Loucy (cell line): Measurements from ENCODE around the gene JAZF1.

ENCODE experiments used
- H2AFZ ChIP-seq: fragments of 200-600 bp; sonication (generic); 2 replicates; pipeline ENCODE4 v1.6.0; 2016; ENCODE audit warnings: antibody characterized with exemption, mild to moderate bottlenecking, low read length, moderate library complexity
- H3F3A ChIP-seq: fragments of 200-600 bp; 2 replicates; pipeline ENCODE4 v1.6.0; 2016; ENCODE audit warnings: antibody characterized with exemption, low read depth, mild to moderate bottlenecking
- H3K27me3 ChIP-seq: fragments of 200-600 bp; sonication (generic); 2 replicates; pipeline ENCODE4 v1.6.1; 2014; ENCODE audit warnings: low read length, mild to moderate bottlenecking; ENCODE audit not compliant: insufficient read depth, poor library complexity, severe bottlenecking
- H3K36me3 ChIP-seq: fragments of 200-600 bp; sonication (generic); 2 replicates; pipeline ENCODE4 v1.6.1; 2016; ENCODE audit warnings: low read length; ENCODE audit not compliant: insufficient read depth
- H3K4me1 ChIP-seq: fragments of 200-600 bp; sonication (generic); 2 replicates; pipeline ENCODE4 v1.5.1; 2014; ENCODE audit warnings: low read length, mild to moderate bottlenecking; ENCODE audit not compliant: insufficient read depth, poor library complexity, severe bottlenecking
- H3K4me2 ChIP-seq: fragments of 200-600 bp; sonication (generic); 2 replicates; pipeline ENCODE4 v1.6.0; 2014; ENCODE audit warnings: antibody characterized with exemption, low read length, low read depth, mild to moderate bottlenecking; ENCODE audit not compliant: poor library complexity, severe bottlenecking
- H3K4me3 ChIP-seq: fragments of 200-600 bp; sonication (generic); 2 replicates; pipeline ENCODE4 v1.5.1; 2014; ENCODE audit warnings: low read length, mild to moderate bottlenecking, mixed read lengths; ENCODE audit not compliant: poor library complexity, severe bottlenecking
- H3K79me2 ChIP-seq: fragments of 200-600 bp; sonication (generic); 2 replicates; pipeline ENCODE4 v1.6.1; 2014; ENCODE audit warnings: low read length; ENCODE audit not compliant: insufficient read depth
- H3K9ac ChIP-seq: fragments of 200-600 bp; sonication (generic); 2 replicates; pipeline ENCODE4 v1.6.0; 2014; ENCODE audit warnings: mild to moderate bottlenecking, low read depth, low read length, moderate library complexity; ENCODE audit not compliant: poor library complexity, severe bottlenecking
- H3K9me2 ChIP-seq: fragments of 200-600 bp; sonication (generic); replicated peaks from 2 replicates; pipeline ENCODE4 v1.6.1; 2016; ENCODE audit warnings: low read depth, low read length, mixed read lengths
- H3K9me3 ChIP-seq: fragments of 200-600 bp; sonication (generic); 2 replicates; pipeline ENCODE4 v1.6.1; 2014; ENCODE audit warnings: mild to moderate bottlenecking, antibody characterized with exemption, low read length, low read depth; ENCODE audit not compliant: insufficient read depth
- H4K20me1 ChIP-seq: fragments of 200-600 bp; sonication (generic); 2 replicates; pipeline ENCODE4 v1.6.0; 2014; ENCODE audit warnings: antibody characterized with exemption, low read length, mild to moderate bottlenecking; ENCODE audit not compliant: insufficient read depth, poor library complexity, severe bottlenecking
- EZH2phosphoT487 ChIP-seq: fragments of 200-600 bp; IDR thresholded peaks from 2 replicates; pipeline ENCODE4 v1.6.1; 2018; ENCODE audit warnings: antibody characterized with exemption, mild to moderate bottlenecking, moderate library complexity, borderline replicate concordance
- TF ChIP-seq, protein P1 (sequence below): fragments of 200-600 bp; sonication (generic); conservative IDR thresholded peaks from 2 replicates; pipeline ENCODE4 v1.5.1; 2014; ENCODE audit warnings: mild to moderate bottlenecking, antibody characterized with exemption, low read length

JAZF1 gene

DNA sequence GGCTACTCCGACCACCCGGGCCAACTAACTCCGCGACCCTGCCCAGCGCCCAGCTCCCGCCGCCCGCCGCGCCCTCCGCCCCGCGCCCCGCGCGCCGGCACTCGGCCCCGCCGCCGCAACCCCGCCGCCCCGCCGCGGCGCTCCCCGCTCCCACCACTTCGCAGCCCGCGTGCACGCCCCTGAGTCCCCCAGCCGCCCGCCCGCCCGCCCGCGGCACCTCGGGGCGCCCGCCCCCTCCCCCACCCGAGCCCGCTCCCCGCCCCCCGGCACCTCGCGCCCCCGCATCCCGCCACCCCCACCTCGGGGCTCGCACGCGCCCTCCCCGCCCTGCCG lies 598 bp downstream of the JAZF1 start:
- no peaks in the 10 kb centered on the region for H3K36me3 ChIP-seq
- H3K27me3 ChIP-seq, result no peaks in the 10 kb centered on the region
- peak overlapping the region; percentile 65 for H3K9ac ChIP-seq
- peaks cover 48% of the 10 kb centered on the region for H3K4me1 ChIP-seq
- H3F3A ChIP-seq, result peaks cover 18% of the 10 kb centered on the region
- H2AFZ ChIP-seq, result 0 out of 2 replicates have a peak overlapping the region, but pooled peaks have one; percentile 85
- H3K4me2 ChIP-seq, result no peak overlapping the region
- H3K9me2 ChIP-seq, result no peaks in the 10 kb centered on the region
- H3K9me3 ChIP-seq, result no peaks in the 10 kb centered on the region
- H4K20me1 ChIP-seq, result peaks cover 7% of the 10 kb centered on the region
- TF ChIP-seq, protein P1, sequence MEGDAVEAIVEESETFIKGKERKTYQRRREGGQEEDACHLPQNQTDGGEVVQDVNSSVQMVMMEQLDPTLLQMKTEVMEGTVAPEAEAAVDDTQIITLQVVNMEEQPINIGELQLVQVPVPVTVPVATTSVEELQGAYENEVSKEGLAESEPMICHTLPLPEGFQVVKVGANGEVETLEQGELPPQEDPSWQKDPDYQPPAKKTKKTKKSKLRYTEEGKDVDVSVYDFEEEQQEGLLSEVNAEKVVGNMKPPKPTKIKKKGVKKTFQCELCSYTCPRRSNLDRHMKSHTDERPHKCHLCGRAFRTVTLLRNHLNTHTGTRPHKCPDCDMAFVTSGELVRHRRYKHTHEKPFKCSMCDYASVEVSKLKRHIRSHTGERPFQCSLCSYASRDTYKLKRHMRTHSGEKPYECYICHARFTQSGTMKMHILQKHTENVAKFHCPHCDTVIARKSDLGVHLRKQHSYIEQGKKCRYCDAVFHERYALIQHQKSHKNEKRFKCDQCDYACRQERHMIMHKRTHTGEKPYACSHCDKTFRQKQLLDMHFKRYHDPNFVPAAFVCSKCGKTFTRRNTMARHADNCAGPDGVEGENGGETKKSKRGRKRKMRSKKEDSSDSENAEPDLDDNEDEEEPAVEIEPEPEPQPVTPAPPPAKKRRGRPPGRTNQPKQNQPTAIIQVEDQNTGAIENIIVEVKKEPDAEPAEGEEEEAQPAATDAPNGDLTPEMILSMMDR, result no peak
- TF ChIP-seq EZH2phosphoT487, result no peak
- H3K79me2 ChIP-seq, result peaks cover 27% of the 10 kb centered on the region; the same call in 1 of the 2 replicates
- H3K4me3 ChIP-seq, result peak overlapping the region; percentile 81

DNA sequence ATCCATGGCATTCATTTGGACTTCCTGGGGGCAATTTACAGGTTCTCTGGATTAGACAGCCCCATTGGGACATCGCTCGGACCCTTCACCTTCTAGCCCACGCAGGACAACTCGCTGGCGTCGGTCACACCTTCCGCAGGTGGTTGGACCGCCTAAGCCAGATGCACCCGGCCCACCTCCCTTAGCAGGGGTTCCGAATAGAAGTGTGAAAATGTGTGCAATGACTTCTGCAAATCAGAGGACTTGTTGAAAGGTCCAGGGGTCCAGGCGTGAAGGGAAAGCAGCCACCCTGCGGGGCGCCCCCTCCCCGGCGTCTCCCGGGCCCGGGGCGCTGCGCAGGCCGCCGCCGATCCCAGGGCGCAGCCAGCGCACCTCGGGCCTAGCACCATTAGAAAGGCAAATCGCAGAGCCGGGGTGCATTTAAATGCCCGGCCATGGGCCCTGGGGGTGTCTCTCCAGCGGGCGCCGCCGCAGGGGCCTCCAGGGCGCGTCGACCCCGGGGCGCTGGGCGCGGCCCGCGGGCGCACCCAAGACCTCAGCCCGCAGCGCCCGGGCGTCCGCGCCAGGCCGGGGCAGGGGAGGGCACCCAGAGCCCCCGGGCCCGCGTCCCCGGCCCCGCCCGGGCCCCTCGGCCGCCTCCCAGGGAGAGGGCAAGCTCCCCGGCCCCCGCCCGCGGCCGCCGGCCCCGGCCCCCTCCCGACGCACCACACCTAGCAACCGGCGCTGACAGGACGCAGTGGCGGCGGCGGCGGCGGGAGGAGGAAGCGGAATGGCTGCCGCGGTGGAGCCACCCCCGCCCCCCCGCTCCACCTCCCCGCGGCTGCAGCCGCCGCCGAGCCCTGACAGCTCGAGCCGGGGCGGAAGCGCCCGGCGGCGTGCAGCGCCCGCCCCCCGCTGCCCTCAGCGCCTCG lies 1.2 kb downstream of the JAZF1 start:
- no peaks in the 10 kb centered on the region for H3K27me3 ChIP-seq
- no peak overlapping the region for H3K9ac ChIP-seq
- TF ChIP-seq, protein P1, result no peak
- TF ChIP-seq EZH2phosphoT487, result no peak

DNA sequence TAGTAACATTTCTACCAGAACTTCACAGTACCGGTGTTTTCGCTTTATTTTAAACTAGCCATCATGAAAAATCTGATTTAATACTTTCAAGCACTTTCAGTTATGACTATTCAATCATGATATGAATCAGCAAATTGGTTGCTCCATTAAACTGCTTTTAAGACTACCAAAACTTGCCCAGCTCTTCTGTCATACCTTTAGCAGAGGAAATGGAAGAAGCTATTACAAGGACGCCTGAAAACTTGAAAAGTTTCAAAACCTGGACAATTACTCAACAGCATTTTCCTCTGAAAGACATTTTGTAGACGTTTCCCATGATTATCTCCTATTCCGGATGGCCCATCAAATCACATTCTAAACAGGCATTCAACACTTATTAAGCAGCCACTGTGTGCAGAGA lies 2.0 kb downstream of the JAZF1 start:
- H3K9me3 ChIP-seq, result no peaks in the 10 kb centered on the region
- no peaks in the 10 kb centered on the region for H3K27me3 ChIP-seq
- no peaks in the 10 kb centered on the region for H3K9me2 ChIP-seq
- peak overlapping the region; percentile 63 for H3K4me3 ChIP-seq
- TF ChIP-seq EZH2phosphoT487, result no peak
- TF ChIP-seq, protein P1, result no peak
- peaks cover 18% of the 10 kb centered on the region for H3F3A ChIP-seq
- peaks cover 29% of the 10 kb centered on the region; the same call in 1 of the 2 replicates for H3K79me2 ChIP-seq
- H3K9ac ChIP-seq, result no peak overlapping the region
- no peaks in the 10 kb centered on the region for H3K36me3 ChIP-seq
- peaks cover 41% of the 10 kb centered on the region for H3K4me1 ChIP-seq
- H4K20me1 ChIP-seq, result peaks cover 7% of the 10 kb centered on the region
- H2AFZ ChIP-seq, result no peak overlapping the region
- peak overlapping the region; percentile 73 for H3K4me2 ChIP-seq

More for the DNA sequence above, 1.2 kb downstream of the JAZF1 start:
- Histone ChIP-seq H3K79me2 (peaks cover 29% of the 10 kb centered on the region; the same call in 1 of the 2 replicates), H3K36me3 (no peaks in the 10 kb centered on the region), H3F3A (peaks cover 18% of the 10 kb centered on the region), H2AFZ (no peak overlapping the region), H3K9me3 (no peaks in the 10 kb centered on the region), H3K4me1 (peaks cover 47% of the 10 kb centered on the region), H4K20me1 (peaks cover 7% of the 10 kb centered on the region), H3K9me2 (no peaks in the 10 kb centered on the region), H3K4me3 (peak overlapping the region; percentile 63), H3K4me2 (peak overlapping the region; percentile 73)
